ENCODE results near the gene CAMK2N1.

The CAMK2N1 gene

GRCh38 chr1:20437640-20438039 lies 48.4 kb downstream of the CAMK2N1 start:
- TF ChIP-seq EZH2phosphoT487 (conservative IDR thresholded peaks at IDR 0.05; ENCODE audit: low read length) = no peak
- TF ChIP-seq CTCF (IDR thresholded peaks at IDR 0.05; ENCODE audit: insufficient read depth, low read length, poor library complexity, severe bottlenecking) = no peak
- Histone ChIP-seq H3K27ac (ENCODE audit: low read depth, low read length) (no peak overlapping the region), H2AFZ (ENCODE audit: low read depth, low read length, severe bottlenecking) (no peak overlapping the region), H3K36me3 (ENCODE audit: low read length) (no peaks in the 10 kb centered on the region), H3K9ac (ENCODE audit: low read length) (no peak overlapping the region), H4K20me1 (ENCODE audit: low read depth, low read length) (no peaks in the 10 kb centered on the region), H3K4me3 (ENCODE audit: insufficient read depth, low read length, poor library complexity, severe bottlenecking) (no peak overlapping the region), H3F3A (ENCODE audit: insufficient read depth) (no peaks in the 10 kb centered on the region), H3K4me2 (ENCODE audit: low read depth, low read length, poor library complexity, severe bottlenecking) (no peak overlapping the region), H3K9me3 (ENCODE audit: insufficient read depth, low read length) (no peaks in the 10 kb centered on the region), H3K27me3 (ENCODE audit: low read length) (no peaks in the 10 kb centered on the region), H3K79me2 (ENCODE audit: insufficient read depth, low read length) (no peaks in the 10 kb centered on the region), H3K9me2 (replicated peaks; ENCODE audit: insufficient read depth, low read length) (no peaks in the 10 kb centered on the region)

GRCh38 chr1:20432891-20433290 lies 53.1 kb downstream of the CAMK2N1 start:
- TF ChIP-seq EZH2phosphoT487 (conservative IDR thresholded peaks at IDR 0.05; ENCODE audit: low read length) = no peak
- no peak for TF ChIP-seq CTCF (IDR thresholded peaks at IDR 0.05; ENCODE audit: insufficient read depth, low read length, poor library complexity, severe bottlenecking)
- H3K79me2 ChIP-seq (ENCODE audit: insufficient read depth, low read length) = no peaks in the 10 kb centered on the region
- H3K4me3 ChIP-seq (ENCODE audit: insufficient read depth, low read length, poor library complexity, severe bottlenecking) = no peak overlapping the region
- no peaks in the 10 kb centered on the region for H4K20me1 ChIP-seq (ENCODE audit: low read depth, low read length)
- H3K9ac ChIP-seq (ENCODE audit: low read length) = no peak overlapping the region
- no peaks in the 10 kb centered on the region for H3F3A ChIP-seq (ENCODE audit: insufficient read depth)
- no peak overlapping the region for H2AFZ ChIP-seq (ENCODE audit: low read depth, low read length, severe bottlenecking)
- no peak overlapping the region for H3K27ac ChIP-seq (ENCODE audit: low read depth, low read length)
- H3K9me2 ChIP-seq (replicated peaks; ENCODE audit: insufficient read depth, low read length) = no peaks in the 10 kb centered on the region
- H3K27me3 ChIP-seq (ENCODE audit: low read length) = no peaks in the 10 kb centered on the region
- H3K9me3 ChIP-seq (ENCODE audit: insufficient read depth, low read length) = no peaks in the 10 kb centered on the region
- H3K4me2 ChIP-seq (ENCODE audit: low read depth, low read length, poor library complexity, severe bottlenecking) = no peak overlapping the region
- no peaks in the 10 kb centered on the region for H3K36me3 ChIP-seq (ENCODE audit: low read length)

All from SU-DHL-6 (cell line).